Cerebellar nuclear complex (tissue), 1 donor: Measurements from ENCODE around the gene SHISA5.
"Not testable (repeated sequence)": the region's sequence is repeated elsewhere in the genome, so short reads cannot be mapped to it uniquely, and the experiment has no call there.

Experiments used
- DNase-seq, 2 experiments: peaks; one replicate each; lab custom pipeline; 2025; lab: John Stamatoyannopoulos, UW

SHISA5 gene

DNA sequence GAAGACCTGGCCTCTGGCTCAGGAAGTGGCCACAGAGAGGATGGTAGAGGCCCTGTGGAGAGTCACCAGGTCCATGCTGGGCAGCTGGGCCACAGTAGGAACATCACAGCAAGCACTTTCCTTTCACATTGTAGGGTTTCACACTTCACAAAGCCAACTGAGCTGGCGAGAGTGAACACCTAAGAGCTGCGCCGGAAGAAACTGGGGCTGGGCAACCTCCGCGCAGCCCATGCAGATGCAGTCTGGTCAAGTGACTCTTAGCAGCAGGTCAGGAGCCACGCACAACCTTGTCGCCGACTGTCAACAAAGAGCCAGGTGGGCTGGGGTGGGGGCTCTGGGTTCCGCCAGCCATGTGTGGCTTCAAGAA lies 15.3 kb upstream of the SHISA5 start:
- no peak for DNase-seq

DNA sequence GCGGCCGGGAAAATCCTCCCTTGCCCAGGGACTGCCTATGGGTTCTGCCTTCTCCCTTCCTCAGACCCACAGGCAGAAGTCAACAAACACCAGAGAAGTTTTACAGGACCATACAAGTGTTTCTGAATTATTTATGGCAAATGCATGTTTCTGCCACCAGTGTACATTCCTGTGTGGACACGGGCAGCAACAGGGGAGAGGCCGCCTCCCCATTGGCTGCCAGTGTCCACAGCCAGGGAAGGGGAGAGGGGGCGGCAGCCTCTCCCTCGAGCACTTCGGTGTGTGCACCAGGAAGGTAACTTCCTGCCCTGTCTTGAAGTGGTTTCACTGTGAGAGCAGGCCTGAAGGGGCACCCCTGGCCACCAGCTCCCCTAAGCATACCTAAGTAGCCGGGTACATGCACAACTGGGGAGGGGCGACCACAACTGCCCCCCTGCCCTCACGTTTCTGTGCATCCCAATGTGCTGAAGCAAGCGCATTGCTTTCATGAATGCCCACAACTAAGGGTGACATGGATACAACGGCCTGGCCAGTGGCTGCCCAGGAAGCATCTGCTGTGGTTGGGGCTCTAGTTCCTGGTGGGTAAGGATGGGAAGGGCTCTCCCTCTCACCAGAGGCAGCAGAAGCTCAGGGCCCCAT lies 14.8 kb upstream of the SHISA5 start:
- no peak for DNase-seq

DNA sequence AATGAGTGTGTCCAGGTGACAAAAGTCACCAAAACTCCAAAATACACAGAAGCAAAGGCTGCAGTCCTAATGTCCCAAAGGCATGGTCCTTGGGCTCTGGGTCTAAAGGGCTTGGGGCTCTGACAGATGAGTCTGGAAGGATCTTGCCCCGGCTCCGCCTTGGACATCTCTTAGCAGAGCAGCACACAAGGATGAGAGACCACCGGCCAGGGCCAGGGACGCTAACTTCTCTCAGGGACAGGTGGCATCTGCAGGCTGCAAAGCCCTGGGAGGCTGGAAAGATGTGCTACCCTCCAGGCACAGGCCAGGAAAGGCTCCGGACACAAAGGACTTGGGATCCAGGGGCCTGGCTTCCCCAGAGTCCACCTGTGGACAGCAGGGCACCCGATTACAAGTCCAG lies 14.1 kb upstream of the SHISA5 start:
- no peak for DNase-seq

DNA sequence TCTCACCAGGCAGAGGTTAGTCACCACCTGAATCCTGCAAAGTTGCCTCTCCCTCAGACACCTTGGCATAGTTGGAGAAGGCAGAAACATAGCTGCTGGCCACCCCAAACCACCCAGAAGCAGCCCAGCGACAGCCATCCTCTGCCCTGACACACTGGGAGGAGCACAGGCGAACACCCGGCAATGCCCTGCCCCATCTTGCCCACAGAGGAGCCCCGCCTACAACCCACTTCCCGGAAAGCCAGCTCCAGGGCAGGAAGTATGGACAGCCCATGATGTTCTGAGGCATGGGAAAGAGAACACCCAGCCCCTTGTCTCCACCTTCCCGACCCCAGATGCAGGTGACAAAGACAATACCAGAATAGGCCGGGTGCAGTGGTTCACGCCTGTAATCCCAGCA lies 12.6 kb upstream of the SHISA5 start:
- no peak for DNase-seq

DNA sequence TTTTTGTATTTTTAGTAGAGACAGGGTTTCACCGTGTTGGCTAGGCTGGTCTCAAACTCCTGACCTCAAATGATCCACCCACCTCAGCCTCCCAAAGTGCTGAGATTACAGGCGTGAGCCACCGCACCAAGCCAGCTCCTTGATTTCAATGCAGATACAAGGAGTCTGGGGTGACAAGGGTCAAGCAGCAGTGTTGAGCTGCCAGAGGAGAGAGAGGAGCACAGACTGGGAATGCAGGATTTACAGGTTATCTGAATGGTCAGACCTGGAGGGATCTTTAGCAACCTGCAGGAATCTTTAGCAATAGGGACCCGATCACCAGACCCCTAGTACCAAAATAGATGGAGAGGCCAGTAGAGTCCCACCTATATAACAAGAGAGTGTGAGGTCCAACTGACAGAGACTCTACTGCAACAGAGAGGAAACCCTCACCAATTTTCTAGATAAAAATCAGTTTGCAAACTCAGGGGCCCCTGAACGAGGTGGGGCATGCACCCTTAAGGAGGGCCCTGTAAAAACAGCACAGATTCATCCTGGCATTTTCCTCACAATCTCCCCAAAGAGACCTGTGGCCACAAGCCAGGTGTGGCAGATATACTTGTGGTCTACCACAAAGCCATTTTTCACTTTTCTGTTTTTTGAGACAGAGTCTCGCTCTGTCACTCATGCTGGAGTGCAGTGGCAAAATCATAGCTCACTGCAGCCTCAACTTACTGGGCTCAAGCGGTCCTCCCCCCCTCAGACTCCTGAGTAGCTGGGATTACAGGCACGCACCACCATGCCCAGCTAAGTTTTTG lies 10.7 kb upstream of the SHISA5 start:
- DNase-seq: no peak

DNA sequence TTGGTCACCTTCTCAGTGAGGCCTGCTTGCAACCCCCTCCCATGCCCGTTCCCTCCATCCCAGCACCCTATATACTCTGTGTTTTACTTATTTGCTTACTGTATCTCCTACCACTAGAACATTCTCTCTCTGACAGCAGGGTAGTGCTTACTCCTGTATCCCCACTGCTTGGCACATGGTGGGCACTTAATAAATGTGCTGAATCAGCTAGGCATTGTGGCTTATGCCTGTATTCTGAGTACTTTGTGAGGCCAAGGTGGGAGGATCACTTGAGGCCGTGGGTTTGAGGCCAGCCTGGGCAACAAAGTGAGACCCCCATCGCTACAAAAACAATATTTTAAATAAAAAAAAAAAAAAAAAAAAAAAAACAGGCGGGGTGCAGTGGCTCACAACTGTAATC lies 7.6 kb upstream of the SHISA5 start:
- no peak for DNase-seq

DNA sequence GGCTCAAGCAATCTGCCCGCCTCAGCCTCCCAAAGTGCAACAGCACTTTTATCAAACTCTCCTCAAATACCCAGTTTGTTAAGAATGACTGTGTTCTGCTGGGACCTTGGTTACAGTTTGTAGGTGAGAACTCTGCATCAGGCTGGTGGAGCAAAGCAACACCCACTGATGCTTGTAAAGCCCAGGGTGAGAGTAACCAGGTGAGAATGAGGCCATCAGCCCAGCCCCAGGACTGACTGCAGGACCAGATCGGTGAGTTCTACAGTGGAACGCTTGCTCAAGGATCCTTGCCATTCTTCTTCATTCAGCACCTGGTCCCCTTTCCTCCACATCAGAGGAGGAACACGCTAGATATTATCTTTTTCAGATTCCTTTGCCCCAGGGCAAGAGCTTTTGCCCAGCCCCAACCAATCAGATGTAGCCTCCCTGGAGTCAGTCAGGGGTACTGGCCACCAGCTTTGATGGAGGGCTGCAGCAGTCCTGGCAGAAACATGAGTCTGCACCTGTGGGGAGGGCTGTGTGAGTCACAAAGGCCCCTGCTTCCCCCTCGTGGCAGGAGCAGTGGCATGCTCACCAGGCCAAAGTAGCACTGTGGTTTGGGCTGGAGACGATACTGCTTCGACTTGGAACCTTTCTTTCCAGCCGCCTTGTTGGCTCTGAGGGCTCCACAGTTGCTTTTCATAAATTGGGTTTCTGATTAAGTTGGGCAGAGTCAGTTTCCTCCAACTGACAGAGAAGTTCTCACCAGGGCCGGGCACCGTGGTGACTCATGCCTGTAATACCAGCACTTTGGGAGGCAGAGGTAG lies 3.5 kb upstream of the SHISA5 start:
- no peak for DNase-seq

DNA sequence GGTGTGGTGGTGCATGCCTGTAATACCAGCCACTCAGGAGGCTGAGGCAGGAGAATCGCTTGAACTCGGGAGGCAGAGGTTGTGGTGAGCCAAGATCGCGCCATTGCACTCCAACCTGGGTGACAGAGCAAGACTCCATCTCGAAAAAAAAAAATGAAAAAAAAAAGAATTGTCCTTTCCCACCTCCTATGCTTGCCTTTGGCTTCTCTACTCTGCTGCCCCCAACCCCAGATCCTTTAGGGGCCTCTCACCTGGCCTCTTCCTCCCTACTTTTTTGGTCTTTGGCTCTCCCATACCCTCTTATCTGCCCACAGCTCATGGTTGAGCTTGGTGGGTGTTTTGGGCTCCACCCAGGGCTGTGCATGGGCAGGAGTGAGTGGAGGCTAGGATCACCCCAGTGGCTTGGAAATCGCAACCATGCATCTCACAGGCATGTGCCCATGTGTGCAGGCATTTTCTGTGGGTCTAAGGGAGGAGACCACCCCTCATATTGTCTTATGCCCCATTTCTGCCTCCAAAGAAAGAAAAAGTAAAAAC lies 2.1 kb upstream of the SHISA5 start:
- no peak for DNase-seq

DNA sequence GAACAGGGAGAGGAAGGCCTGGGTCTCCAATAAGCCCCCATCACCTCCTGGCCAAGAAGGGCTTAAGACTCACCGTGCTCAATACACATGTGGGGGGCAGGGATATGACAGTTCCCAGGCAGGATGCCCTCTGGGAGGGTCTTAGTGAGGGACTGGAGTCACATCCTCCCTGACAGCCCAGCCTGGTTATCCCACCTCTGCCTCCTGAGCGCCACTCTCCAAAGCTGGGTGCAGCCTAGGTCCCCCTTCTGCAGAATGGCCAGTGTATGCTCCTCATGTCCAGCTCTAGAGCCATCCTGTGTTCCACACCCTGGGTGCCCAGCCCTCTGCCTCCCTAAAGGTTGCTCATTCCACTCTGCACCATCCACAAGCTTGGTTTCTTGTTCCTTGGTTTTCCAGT lies 1.2 kb upstream of the SHISA5 start:
- no peak for DNase-seq

DNA sequence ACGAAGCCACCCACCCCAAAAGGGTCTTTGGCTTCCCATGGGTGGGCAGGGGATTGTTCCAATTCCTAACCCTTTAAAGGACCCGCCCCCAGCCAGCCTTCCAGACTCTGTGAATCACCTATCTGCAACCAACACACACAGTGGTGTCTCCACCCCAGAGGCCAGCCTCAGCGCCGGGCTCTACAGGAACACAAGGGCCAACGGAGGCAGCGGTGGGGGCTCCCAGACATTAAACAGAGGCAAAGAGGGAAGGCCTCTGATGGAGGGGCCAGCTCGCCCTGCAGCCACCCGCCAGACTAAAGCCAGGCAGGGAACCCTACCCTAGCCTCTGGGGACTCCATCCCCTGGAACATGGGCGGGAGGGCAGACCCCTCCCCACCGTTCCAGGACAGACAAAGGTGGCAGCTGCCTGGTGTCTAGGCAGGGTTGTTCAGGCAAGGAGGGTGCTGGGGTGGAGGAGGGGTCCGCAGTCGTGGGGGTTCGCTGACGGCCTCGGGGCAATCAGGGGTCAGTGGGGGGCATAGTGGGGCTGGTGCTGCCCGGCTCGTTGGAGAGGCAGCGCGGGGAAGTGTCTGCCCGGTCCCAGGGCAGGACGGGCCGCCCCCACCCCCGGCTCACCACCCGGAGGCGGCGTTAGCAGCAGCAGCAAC lies 448 bp downstream of the SHISA5 start:
- no peak for DNase-seq

DNA sequence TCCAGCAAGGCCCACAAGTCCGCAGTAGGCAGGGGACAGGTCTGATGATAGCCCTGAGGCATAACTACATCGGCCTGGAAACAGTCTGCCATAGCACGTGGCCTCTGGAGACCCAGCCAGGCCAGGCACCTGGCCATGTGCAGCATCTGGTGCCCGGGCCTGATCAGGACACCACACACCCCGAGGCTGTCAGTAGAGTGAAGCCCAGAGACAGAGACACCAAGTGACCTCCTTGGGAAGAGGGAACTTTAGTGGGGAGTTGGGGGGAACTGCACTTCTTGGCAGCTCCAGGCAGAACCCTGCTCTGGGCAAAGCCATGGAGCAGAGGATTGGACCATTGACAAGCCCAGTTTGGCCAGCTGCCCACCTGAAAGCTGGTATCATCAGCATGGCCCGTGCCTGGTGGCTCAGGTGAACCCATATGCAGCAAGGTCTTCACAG lies 1.2 kb downstream of the SHISA5 start:
- peak in 1 of 2 experiments; percentile 51 for DNase-seq

DNA sequence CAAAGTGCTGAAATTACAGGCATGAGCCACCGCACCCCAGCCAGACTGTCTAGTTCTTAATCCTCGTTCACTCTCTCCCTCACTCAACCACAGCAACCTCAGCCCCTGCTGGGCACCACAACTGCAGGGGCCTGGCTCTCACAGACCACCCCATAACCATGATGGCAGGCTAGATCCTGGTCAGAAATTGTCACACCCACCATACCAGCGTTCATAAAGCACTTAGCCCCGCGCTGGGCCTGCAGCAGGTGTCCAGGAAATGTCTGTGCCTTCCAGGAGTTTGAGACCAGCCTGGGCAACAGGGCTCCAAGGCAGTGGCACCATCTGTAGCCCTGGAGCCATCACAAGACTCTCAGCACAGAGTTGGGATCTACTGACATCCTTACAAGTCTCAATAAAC lies 1.9 kb downstream of the SHISA5 start:
- DNase-seq: no peak

DNA sequence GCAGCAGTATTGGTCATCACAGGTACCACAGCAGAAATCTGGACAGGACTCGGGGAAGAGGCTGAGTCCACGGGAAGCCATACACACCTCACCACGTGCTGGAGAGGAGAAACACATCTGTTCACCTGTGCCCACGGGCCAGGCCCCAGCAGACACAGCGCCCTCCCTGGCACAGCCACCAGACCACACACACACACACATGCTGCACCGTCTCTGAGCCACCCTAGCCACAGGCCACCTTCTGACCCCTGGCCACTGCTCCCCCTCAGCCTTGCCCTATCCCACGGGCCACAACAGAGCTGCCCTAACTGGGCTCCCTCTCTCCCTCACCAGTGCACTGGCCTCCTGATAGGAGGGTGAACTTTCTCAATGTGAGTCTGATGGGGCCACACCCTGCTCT lies 2.8 kb downstream of the SHISA5 start:
- DNase-seq: no peak

DNA sequence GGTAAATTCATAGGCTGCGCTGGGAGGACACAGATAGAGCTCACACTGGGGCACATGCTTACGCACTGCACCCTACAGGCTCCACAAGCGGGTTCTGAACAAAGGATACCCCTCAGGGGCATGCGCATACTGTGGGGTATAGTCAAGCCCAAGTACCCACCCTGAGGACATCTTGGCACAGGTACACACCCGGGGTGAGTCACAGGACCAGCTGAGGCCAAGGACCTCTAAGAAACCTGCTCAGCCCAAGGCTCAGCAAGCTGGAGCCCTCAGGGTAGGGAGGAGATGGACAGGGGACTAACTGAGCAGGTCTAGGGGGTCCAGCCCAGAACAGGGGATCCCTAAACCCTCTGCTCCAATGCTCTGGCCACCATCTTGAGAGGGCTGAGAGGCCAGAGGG lies 3.3 kb downstream of the SHISA5 start:
- no peak for DNase-seq

DNA sequence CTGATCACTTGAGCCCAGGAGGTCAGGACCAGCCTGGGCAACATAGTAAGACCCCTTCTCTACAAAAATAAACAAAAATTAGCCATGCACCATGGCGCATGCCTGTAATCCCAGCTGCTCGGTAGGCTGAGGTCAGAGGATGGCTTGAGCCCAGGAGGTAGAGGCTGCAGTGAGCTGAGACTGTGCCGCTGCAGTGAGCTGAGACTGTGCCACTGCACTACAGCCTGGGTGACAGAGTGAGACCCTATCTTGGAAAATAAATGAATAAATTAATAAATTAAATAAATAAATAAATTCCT lies 10.8 kb downstream of the SHISA5 start:
- DNase-seq: no peak

DNA sequence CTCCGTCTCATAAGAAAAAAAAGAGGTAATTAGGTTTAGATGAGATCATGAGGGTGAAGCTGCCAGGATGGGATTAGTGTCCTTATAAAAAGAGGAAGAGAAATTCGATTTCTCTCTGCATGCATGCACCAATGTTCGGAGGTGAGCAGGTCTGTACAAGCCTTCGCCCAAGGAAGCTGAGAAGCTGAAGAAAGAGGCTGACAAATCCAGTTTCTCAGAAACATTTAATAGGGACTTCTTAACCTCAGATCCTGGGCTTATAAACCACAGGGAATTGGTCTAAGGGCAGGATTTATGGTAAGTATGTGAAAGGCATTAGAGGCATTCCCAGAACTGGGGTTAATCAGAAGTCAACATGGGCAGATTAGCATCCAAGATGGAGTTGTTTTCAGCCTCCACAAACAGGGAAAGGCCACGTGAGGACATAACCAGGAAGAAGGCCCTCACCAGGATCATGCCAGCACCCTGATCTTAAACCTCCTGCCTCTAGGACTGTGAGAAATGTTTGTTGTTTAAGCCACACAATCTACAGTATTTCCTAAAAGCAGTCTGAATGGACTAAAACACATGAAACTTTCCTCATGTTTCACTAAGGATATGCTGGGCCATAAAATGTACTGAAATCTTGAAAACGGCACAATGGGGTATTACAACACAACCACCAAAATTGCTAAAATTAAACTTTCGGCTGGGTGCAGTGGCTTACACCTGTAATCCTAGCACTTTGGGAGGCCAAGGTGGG lies 11.3 kb downstream of the SHISA5 start:
- DNase-seq: no peak

DNA sequence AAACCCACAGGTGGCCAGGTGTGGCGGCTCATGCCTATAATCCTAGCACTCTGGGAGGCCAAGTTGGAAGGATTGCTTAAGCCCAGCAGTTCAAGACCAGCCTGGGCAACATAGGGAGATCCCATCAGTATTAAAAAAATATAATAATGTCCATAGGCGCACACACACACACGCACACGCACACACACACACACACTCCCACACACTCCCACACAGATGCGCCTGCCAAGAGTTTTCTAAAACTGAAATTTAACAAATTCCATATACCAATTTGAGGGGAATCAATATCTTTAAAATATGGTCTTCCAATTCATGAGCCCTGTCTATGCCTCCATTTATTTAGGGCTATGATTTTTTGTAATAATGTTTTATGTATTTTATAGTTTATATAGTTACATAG lies 17.0 kb downstream of the SHISA5 start:
- no peak for DNase-seq

DNA sequence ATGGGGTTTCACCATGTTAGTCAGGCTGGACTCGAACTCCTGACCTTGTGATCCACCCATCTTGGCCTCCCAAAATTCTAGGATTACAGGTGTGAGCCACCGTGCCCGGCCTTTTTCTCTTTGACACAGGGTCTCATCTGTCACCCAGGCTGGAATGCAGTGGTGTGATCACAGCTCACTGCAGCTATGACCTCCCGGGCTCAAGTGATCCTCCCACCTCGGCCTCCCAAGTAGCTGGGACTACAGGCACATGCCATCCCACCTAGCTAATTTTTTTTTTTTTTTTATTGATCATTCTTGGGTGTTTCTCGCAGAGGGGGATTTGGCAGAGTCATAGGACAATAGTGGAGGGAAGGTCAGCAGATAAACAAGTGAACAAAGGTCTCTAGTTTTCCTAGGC lies 21.2 kb downstream of the SHISA5 start:
- not testable (repeated sequence) for DNase-seq

DNA sequence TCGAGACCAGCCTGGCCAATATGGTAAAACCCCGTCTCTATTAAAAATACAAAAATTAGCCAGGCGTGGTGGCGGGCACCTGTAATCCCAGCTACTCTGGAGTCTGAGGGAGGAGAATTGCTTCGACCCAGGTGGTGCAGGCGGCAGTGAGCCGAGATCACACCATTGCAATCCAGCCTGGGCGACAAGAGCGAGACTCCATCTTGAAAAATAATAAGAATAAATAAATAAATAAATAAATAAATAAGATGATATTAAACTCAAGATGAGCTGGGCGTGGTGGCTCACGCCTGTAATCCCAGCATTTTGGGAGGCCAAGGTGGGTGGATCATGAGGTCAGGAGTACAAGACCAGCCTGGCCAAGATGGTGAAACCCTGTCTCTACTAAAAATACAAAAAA lies 23.1 kb downstream of the SHISA5 start:
- DNase-seq: not testable (repeated sequence)

DNA sequence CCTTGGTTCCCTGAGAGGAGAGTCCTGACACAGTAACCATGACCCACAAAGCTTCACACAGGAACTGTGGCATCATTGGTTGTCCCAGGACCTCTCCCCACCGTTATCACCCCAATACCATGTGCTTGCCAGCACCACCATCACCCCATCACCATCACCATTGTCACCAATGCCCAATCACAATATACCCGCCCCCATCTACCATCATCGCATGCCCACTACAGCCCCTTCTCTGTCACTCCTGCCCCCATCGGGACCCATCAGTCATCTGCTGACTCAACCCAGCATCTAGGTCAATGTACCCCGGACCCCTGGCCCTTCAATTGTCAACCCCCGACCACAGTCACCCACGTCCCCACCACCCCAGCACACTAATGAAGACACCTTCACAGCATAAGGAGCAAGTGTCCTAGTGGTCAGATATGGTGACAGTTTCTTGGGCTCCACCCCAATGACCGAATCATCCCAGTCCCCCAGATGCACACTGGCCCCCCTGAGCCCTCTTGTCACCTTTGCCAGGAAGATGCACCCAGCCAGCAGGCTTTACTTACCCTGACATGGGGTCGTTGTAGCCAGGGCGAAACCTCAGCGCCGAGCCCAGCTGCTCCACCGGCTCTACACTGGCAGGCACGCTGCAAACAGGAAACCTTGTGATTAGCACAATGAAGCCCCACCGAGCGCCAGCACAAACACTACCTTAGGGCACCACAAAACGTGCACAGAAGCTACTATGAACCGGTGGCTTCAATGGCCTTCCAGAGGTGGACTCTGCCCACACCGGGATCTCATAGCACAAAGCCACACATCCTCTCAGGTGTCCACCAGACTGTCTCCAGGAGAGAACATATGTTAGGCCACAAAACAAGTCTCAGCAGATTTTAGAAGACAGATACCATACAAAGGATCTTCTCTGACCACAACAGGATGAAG lies 25.1 kb downstream of the SHISA5 start:
- DNase-seq: no peak
